ENCODE results near the gene SUDS3. TPM values are rescaled to one million over a fixed set of nuclear protein-coding genes. Genes with fewer than 3 reads are reported as not detected.

The SUDS3 gene
- total RNA-seq, 1 experiment from 2014 or later = 62.8 TPM

DNA sequence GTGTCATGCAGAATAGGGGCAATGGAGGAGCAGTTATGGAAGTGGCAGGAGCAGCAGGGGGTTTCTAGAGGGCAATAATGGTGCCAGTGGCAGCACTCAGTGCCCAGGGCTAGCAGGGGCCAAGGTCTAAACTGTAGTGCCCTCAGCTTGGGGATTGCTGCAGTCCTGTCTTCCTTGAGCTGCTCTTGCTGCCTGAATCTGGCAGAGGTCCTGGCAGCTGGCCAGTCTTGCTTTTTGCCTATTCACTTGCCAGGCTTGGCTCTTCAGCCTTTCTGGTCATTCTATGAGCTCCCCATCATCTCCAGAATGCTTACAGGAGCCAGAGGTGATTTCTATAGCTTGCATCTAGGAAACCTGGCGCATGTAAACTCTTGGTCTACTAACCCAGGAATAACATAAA lies 72.0 kb downstream of the SUDS3 start:
- peaks cover 58% of the 10 kb centered on the region for H3K27me3 ChIP-seq (ENCODE audit: low read length)
- ATAC-seq (no peak), DNase-seq (no peak)
- no peaks in the 10 kb centered on the region for H3K4me1 ChIP-seq (ENCODE audit: insufficient read depth, low read length)
- no peaks in the 10 kb centered on the region for H4K20me1 ChIP-seq (ENCODE audit: low read length)
- no peak overlapping the region for H3K27ac ChIP-seq (ENCODE audit: low read length)
- no peaks in the 10 kb centered on the region for H3K79me2 ChIP-seq (ENCODE audit: low read length)
- no peaks in the 10 kb centered on the region for H3K36me3 ChIP-seq (ENCODE audit: low read depth, low read length)
- CTCF ChIA-PET = no interaction called here
- no peak overlapping the region for H3K9ac ChIP-seq (ENCODE audit: low read length)
- no peak for TF ChIP-seq EZH2phosphoT487 (IDR thresholded peaks at IDR 0.05; ENCODE audit: borderline replicate concordance, low read length)
- no peak for TF ChIP-seq EZH2 (IDR thresholded peaks at IDR 0.05; ENCODE audit: low read length, unreplicated experiment)
- no peak for TF ChIP-seq CTCF (conservative IDR thresholded peaks at IDR 0.05; ENCODE audit: low read depth, low read length)
- no peaks in the 10 kb centered on the region for H3K9me3 ChIP-seq (ENCODE audit: low read length)
- no peak overlapping the region for H3K4me3 ChIP-seq (ENCODE audit: low read length)
- H3K4me2 ChIP-seq (ENCODE audit: low read length) = no peak overlapping the region
- no peaks in the 10 kb centered on the region for H3K9me2 ChIP-seq (replicated peaks; ENCODE audit: low read length)
- H2AFZ ChIP-seq (ENCODE audit: low read length) = no peak overlapping the region
- intact Hi-C loops (cut with micrococcal nuclease) = no loop called here
- BruUV-seq (replicated peaks) = no TSS peak
- POLR2A ChIA-PET (ENCODE audit: unreplicated experiment) = no interaction called here
- no peaks in the 10 kb centered on the region for H3F3A ChIP-seq (ENCODE audit: low read length, unreplicated experiment)

- no TSS peak for BruUV-seq (replicated peaks)
- H2AFZ ChIP-seq (ENCODE audit: low read length) = no peak overlapping the region; the same call in 1 of the 2 replicates
These were observed 79.0 kb downstream of the SUDS3 start for GRCh38 chr12:118455327-118455726.

DNA sequence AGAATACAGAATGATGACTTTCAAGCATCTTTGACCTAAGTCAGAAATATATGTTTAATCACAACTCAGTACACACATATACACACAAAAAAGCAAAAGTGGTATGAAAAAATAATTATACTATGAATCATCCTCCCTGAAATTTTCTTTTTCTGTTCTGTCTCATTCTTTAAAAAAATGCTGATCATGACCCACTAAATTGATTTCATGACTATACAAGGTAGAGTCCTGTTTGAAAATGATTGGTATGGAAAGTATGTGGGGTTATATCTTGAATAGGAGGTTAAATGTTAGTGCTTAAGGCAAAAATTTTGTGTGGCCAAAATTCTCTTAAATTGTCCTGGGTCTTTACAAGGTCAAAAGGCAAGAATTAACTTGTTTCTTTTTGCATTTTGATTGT lies 80.4 kb downstream of the SUDS3 start:
- TF ChIP-seq EZH2 (IDR thresholded peaks at IDR 0.05; ENCODE audit: low read length, unreplicated experiment) (no peak), CTCF (conservative IDR thresholded peaks at IDR 0.05; ENCODE audit: low read depth, low read length) (no peak), EZH2phosphoT487 (IDR thresholded peaks at IDR 0.05; ENCODE audit: borderline replicate concordance, low read length) (no peak)
- BruUV-seq (replicated peaks) = no TSS peak
- H3K4me2 ChIP-seq (ENCODE audit: low read length) = no peak overlapping the region
- H3K27me3 ChIP-seq (ENCODE audit: low read length) = peaks cover 21% of the 10 kb centered on the region
- no peaks in the 10 kb centered on the region for H3K9me2 ChIP-seq (replicated peaks; ENCODE audit: low read length)
- ChIA-PET CTCF (no interaction called here), POLR2A (ENCODE audit: unreplicated experiment) (no interaction called here)
- intact Hi-C loops (cut with micrococcal nuclease) = no loop called here
- no peak overlapping the region for H2AFZ ChIP-seq (ENCODE audit: low read length)
- H3K36me3 ChIP-seq (ENCODE audit: low read depth, low read length) = no peaks in the 10 kb centered on the region
- no peak overlapping the region for H3K27ac ChIP-seq (ENCODE audit: low read length)
- no peaks in the 10 kb centered on the region for H4K20me1 ChIP-seq (ENCODE audit: low read length)
- no peaks in the 10 kb centered on the region for H3K9me3 ChIP-seq (ENCODE audit: low read length)
- no peak overlapping the region for H3K4me3 ChIP-seq (ENCODE audit: low read length)
- no peaks in the 10 kb centered on the region for H3K4me1 ChIP-seq (ENCODE audit: insufficient read depth, low read length)
- DNase-seq = no peak
- no peaks in the 10 kb centered on the region for H3K79me2 ChIP-seq (ENCODE audit: low read length)
- ATAC-seq = no peak
- no peak overlapping the region for H3K9ac ChIP-seq (ENCODE audit: low read length)
- H3F3A ChIP-seq (ENCODE audit: low read length, unreplicated experiment) = no peaks in the 10 kb centered on the region

More at GRCh38 chr12:118455327-118455726, 79.0 kb downstream of the SUDS3 start:
- ChIA-PET CTCF (no interaction called here), POLR2A (ENCODE audit: unreplicated experiment) (no interaction called here)
- H3K9me2 ChIP-seq (replicated peaks; ENCODE audit: low read length) = no peaks in the 10 kb centered on the region
- no peak overlapping the region for H3K4me2 ChIP-seq (ENCODE audit: low read length)
- H3K9me3 ChIP-seq (ENCODE audit: low read length) = no peaks in the 10 kb centered on the region
- ATAC-seq = no peak
- no peak for DNase-seq
- H3K4me1 ChIP-seq (ENCODE audit: insufficient read depth, low read length) = no peaks in the 10 kb centered on the region
- H3K27ac ChIP-seq (ENCODE audit: low read length) = no peak overlapping the region
- no peaks in the 10 kb centered on the region for H3K79me2 ChIP-seq (ENCODE audit: low read length)
- peaks cover 34% of the 10 kb centered on the region for H3K27me3 ChIP-seq (ENCODE audit: low read length)
- H3K9ac ChIP-seq (ENCODE audit: low read length) = no peak overlapping the region
- no peak for TF ChIP-seq EZH2 (IDR thresholded peaks at IDR 0.05; ENCODE audit: low read length, unreplicated experiment)
- no peak for TF ChIP-seq EZH2phosphoT487 (IDR thresholded peaks at IDR 0.05; ENCODE audit: borderline replicate concordance, low read length)
- TF ChIP-seq CTCF (conservative IDR thresholded peaks at IDR 0.05; ENCODE audit: low read depth, low read length) = no peak
- no peaks in the 10 kb centered on the region for H4K20me1 ChIP-seq (ENCODE audit: low read length)
- no peaks in the 10 kb centered on the region for H3F3A ChIP-seq (ENCODE audit: low read length, unreplicated experiment)
- H3K36me3 ChIP-seq (ENCODE audit: low read depth, low read length) = no peaks in the 10 kb centered on the region
- no peak overlapping the region for H3K4me3 ChIP-seq (ENCODE audit: low read length)
- intact Hi-C loops (cut with micrococcal nuclease) = no loop called here
